Measurements from ENCODE around the gene WDR83.

Gene WDR83

DNA sequence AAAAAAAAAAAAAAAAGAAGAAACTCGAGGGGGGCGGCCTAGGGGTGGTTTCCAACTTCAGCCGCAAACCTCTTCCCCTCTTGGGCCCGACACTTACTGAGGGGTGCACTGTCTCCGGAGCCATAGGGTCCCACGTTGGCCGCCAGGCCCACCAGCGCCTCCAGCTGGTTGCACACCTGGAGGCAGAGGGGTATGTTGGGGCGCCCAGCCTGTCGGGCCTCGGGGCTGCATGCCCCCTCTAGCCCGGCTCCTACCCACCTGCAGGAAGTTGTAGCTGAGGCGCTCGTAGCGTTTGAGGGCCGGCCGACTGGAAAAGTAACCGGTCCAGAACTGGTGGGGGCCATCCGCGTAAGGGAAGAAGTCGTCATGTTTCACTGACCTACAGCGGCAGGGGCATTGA lies 8.6 kb upstream of the WDR83 start:
- H3K9ac ChIP-seq, result no peak overlapping the region
- no peak overlapping the region for H3K27ac ChIP-seq
- H3K4me3 ChIP-seq (IDR thresholded peaks at IDR 0.05; ENCODE audit: insufficient read depth, low read depth, low read length), result no peak overlapping the region
- TF ChIP-seq, protein P1, sequence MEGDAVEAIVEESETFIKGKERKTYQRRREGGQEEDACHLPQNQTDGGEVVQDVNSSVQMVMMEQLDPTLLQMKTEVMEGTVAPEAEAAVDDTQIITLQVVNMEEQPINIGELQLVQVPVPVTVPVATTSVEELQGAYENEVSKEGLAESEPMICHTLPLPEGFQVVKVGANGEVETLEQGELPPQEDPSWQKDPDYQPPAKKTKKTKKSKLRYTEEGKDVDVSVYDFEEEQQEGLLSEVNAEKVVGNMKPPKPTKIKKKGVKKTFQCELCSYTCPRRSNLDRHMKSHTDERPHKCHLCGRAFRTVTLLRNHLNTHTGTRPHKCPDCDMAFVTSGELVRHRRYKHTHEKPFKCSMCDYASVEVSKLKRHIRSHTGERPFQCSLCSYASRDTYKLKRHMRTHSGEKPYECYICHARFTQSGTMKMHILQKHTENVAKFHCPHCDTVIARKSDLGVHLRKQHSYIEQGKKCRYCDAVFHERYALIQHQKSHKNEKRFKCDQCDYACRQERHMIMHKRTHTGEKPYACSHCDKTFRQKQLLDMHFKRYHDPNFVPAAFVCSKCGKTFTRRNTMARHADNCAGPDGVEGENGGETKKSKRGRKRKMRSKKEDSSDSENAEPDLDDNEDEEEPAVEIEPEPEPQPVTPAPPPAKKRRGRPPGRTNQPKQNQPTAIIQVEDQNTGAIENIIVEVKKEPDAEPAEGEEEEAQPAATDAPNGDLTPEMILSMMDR (conservative IDR thresholded peaks at IDR 0.05; ENCODE audit: low read depth, low read length), result no peak
- no peaks in the 10 kb centered on the region for H3K27me3 ChIP-seq (ENCODE audit: insufficient read depth, low read depth)
- H2AFZ ChIP-seq (ENCODE audit: low read depth), result no peak overlapping the region
- no peaks in the 10 kb centered on the region for H3K79me2 ChIP-seq (ENCODE audit: insufficient read depth, low read depth)
- no peaks in the 10 kb centered on the region; the same call in 1 of the 2 replicates for H3K36me3 ChIP-seq (ENCODE audit: insufficient read depth)
- no peak overlapping the region for H3K4me2 ChIP-seq
- no peaks in the 10 kb centered on the region for H4K20me1 ChIP-seq (ENCODE audit: insufficient read depth)
- no peaks in the 10 kb centered on the region for H3K4me1 ChIP-seq (ENCODE audit: low read depth, poor library complexity, severe bottlenecking)

DNA sequence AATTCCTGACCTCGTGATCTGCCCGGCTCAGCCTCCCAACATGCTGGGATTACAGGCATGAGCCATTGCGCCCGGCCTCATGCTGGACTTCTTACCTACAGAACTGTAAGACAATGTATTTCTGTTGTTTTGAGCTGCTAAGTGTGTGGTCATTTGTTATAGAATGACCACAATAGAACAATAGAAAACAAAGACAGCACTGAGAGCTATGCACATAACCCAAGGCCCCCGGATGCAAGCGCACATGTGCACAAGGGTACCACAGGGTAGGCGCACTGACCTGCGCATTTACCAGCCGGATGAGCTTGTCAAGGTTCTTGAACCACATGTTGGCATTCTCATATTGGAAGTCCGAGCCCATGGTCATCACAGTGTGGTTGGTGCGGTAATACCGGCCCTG lies 5.6 kb upstream of the WDR83 start:
- H4K20me1 ChIP-seq (ENCODE audit: insufficient read depth), result no peaks in the 10 kb centered on the region
- H2AFZ ChIP-seq (ENCODE audit: low read depth), result no peak overlapping the region
- no peak overlapping the region for H3K27ac ChIP-seq
- TF ChIP-seq, protein P1 (conservative IDR thresholded peaks at IDR 0.05; ENCODE audit: low read depth, low read length), result no peak
- no peak overlapping the region for H3K4me3 ChIP-seq (IDR thresholded peaks at IDR 0.05; ENCODE audit: insufficient read depth, low read depth, low read length)
- H3K36me3 ChIP-seq (ENCODE audit: insufficient read depth), result no peaks in the 10 kb centered on the region; the same call in 1 of the 2 replicates
- no peaks in the 10 kb centered on the region for H3K27me3 ChIP-seq (ENCODE audit: insufficient read depth, low read depth)
- no peaks in the 10 kb centered on the region for H3K79me2 ChIP-seq (ENCODE audit: insufficient read depth, low read depth)
- H3K9ac ChIP-seq, result no peak overlapping the region
- H3K4me1 ChIP-seq (ENCODE audit: low read depth, poor library complexity, severe bottlenecking), result peaks cover 4% of the 10 kb centered on the region
- no peak overlapping the region for H3K4me2 ChIP-seq

DNA sequence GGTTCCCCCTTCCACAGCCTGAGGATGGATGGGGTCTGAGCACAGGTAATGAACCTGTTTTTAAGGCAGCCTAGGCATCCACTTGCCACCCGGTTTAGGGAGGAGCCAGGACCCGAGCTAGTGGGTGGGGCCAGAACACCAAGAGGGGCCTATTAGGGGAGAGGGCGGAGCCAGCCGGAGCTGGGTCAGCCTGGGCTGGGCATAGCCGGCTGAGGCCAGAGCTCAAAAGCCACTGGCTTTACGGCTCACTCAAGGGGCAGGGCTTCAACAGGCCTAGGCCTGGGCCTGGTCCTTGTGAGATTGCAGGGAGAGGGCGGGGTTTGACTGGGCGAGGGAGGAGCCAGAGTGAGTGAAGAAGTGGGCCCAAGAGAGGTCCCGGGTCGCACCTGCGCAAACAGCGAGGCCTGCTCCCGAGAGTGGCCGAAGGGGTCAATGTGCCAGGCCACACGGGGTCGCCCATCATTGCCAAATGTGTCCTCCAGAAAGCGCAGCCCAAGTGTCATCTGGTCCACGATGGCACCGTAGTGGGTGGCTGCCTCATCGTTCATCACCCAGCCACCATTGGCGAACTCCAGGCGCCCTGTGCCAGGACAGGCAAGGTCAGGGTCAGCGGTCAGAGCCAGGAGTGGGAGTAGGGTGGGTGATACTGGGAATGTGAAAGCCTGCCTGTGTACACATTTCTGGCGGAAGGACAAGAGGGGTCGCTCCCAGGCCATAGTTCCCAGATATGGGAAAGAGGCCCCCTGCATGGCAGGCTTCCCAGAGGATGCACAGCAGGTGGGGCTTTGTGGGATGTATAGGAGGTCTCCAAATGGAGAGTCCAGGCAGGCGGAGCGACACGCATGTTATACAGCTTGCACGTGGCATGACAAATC lies 2.0 kb upstream of the WDR83 start:
- TF ChIP-seq, protein P1 (conservative IDR thresholded peaks at IDR 0.05; ENCODE audit: low read depth, low read length), result no peak
- no peak overlapping the region for H3K9ac ChIP-seq
- no peak overlapping the region for H3K4me2 ChIP-seq
- H4K20me1 ChIP-seq (ENCODE audit: insufficient read depth), result no peaks in the 10 kb centered on the region
- no peak overlapping the region for H3K4me3 ChIP-seq (IDR thresholded peaks at IDR 0.05; ENCODE audit: insufficient read depth, low read depth, low read length)
- 0 out of 2 replicates have a peak, but pooled peaks cover 6% of the 10 kb centered on the region for H3K79me2 ChIP-seq (ENCODE audit: insufficient read depth, low read depth)
- H3K27me3 ChIP-seq (ENCODE audit: insufficient read depth, low read depth), result no peaks in the 10 kb centered on the region
- peaks cover 23% of the 10 kb centered on the region for H3K4me1 ChIP-seq (ENCODE audit: low read depth, poor library complexity, severe bottlenecking)
- H3K36me3 ChIP-seq (ENCODE audit: insufficient read depth), result no peaks in the 10 kb centered on the region; the same call in 1 of the 2 replicates
- H3K27ac ChIP-seq, result no peak overlapping the region
- H2AFZ ChIP-seq (ENCODE audit: low read depth), result no peak overlapping the region

DNA sequence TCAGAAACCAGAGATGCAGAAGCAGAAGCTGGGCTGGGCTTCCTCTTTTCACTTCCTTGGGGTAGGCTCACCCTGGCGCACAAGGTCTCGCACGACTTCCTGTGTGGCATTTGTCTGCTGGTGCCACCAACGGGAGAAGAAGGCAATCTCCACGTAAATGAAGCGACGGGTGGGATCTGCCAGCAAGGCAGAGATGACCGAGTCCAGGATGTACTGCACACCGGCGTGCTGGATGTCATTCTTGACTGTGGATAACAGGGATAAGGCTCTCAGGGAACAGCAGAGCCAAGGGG lies 1.4 kb upstream of the WDR83 start:
- Histone ChIP-seq H4K20me1 (ENCODE audit: insufficient read depth) (no peaks in the 10 kb centered on the region), H3K27ac (no peak overlapping the region), H3K27me3 (ENCODE audit: insufficient read depth, low read depth) (no peaks in the 10 kb centered on the region), H3K79me2 (ENCODE audit: insufficient read depth, low read depth) (0 out of 2 replicates have a peak, but pooled peaks cover 6% of the 10 kb centered on the region), H3K9ac (no peak overlapping the region), H3K4me3 (IDR thresholded peaks at IDR 0.05; ENCODE audit: insufficient read depth, low read depth, low read length) (no peak overlapping the region), H3K4me1 (ENCODE audit: low read depth, poor library complexity, severe bottlenecking) (peaks cover 24% of the 10 kb centered on the region), H3K36me3 (ENCODE audit: insufficient read depth) (no peaks in the 10 kb centered on the region; the same call in 1 of the 2 replicates), H3K4me2 (no peak overlapping the region), H2AFZ (ENCODE audit: low read depth) (no peak overlapping the region)
- TF ChIP-seq, protein P1 (conservative IDR thresholded peaks at IDR 0.05; ENCODE audit: low read depth, low read length), result no peak
